Measurements from ENCODE around the gene GMPPA. TPM values are rescaled to one million over a fixed set of nuclear protein-coding genes. Genes with fewer than 3 reads are reported as not detected.

Gene GMPPA
- total RNA-seq, 1 experiment from 2014 or later = 32.0 TPM

GRCh38 chr2:219480004-219480403 is 18.7 kb upstream of the GMPPA start:
- no peak overlapping the region for H2BK15ac ChIP-seq (ENCODE audit: low read depth, low read length)
- H4K5ac ChIP-seq (ENCODE audit: insufficient read length, low read depth, low read length) = no peak overlapping the region
- TF ChIP-seq CTCF (conservative IDR thresholded peaks at IDR 0.05) = no peak
- H3K4me1 Mint-ChIP-seq = peaks cover 20 to 32% of the 10 kb centered on the region in 2 experiments
- no peaks in the 10 kb centered on the region for H3K4me1 ChIP-seq (ENCODE audit: insufficient read depth, low read length)
- no peak overlapping the region for H3K18ac ChIP-seq (ENCODE audit: insufficient read length, low read depth, low read length)
- no peak overlapping the region for H2BK20ac ChIP-seq (ENCODE audit: low read depth, low read length, poor library complexity, severe bottlenecking)
- no peak overlapping the region for H4K91ac ChIP-seq (ENCODE audit: insufficient read length, low read depth, low read length)
- H3K56ac ChIP-seq (ENCODE audit: insufficient read length, low read depth, low read length) = no peak overlapping the region
- no peak overlapping the region for H3T11ph ChIP-seq (ENCODE audit: low read length)
- H3K79me2 ChIP-seq (ENCODE audit: insufficient read depth, low read length) = no peaks in the 10 kb centered on the region
- H3K4ac ChIP-seq (ENCODE audit: low read depth, low read length) = no peak overlapping the region
- H3K14ac ChIP-seq (ENCODE audit: insufficient read depth, low read length) = no peak overlapping the region
- H4K8ac ChIP-seq (replicated peaks; ENCODE audit: insufficient read length, low read depth, low read length) = no peak overlapping the region
- no peak overlapping the region for H2BK5ac ChIP-seq (ENCODE audit: insufficient read length, low read length)
- H3K4me3 Mint-ChIP-seq = no peak overlapping the region
- H2BK120ac ChIP-seq (ENCODE audit: low read depth, low read length, poor library complexity, severe bottlenecking) = no peak overlapping the region
- no peak overlapping the region for H3K27ac Mint-ChIP-seq
- H3K23me2 ChIP-seq (ENCODE audit: insufficient read length, low read depth, low read length, poor library complexity, severe bottlenecking) = peaks cover 2% of the 10 kb centered on the region
- H2AK5ac ChIP-seq (ENCODE audit: insufficient read length, low read length) = no peak overlapping the region
- H3K36me3 Mint-ChIP-seq (ENCODE audit: insufficient read depth in 1 of 3, low read depth in 3 of 3) = peaks cover 0 to 4% (median 3%) of the 10 kb centered on the region in 3 experiments; a peak in 4 of 7 replicates
- H2BK12ac ChIP-seq (ENCODE audit: insufficient read length, low read depth, low read length) = no peak overlapping the region
- no peak overlapping the region for H3K27ac ChIP-seq (ENCODE audit: insufficient read length, low read depth, low read length)
- DNase-seq = no peak
- H3K9me3 ChIP-seq (ENCODE audit: control insufficient read depth, low read depth, low read length) = no peaks in the 10 kb centered on the region
- no CpG with 5 or more reads among the region's 8 CpGs for WGBS (ENCODE audit: extremely low coverage, insufficient read length, low lambda C conversion rate)
- peaks cover 8% of the 10 kb centered on the region; the same call in 1 of the 2 replicates for H3K27me3 ChIP-seq (ENCODE audit: insufficient read depth, low read length)
- H3K9me3 Mint-ChIP-seq = no peaks in the 10 kb centered on the region; a peak in 1 of 5 replicates
- no peak overlapping the region for H2AFZ ChIP-seq (ENCODE audit: low read length)
- no peak overlapping the region for H3K23ac ChIP-seq (ENCODE audit: insufficient read length, low read depth, low read length)
- no peaks in the 10 kb centered on the region for H4K20me1 ChIP-seq (ENCODE audit: control insufficient read depth, insufficient read depth, insufficient read length)
- H3K79me1 ChIP-seq (ENCODE audit: insufficient read depth, low read depth, low read length, poor library complexity, severe bottlenecking) = no peaks in the 10 kb centered on the region
- H3K4me2 ChIP-seq (ENCODE audit: insufficient read depth, insufficient read length, low read length) = no peak overlapping the region
- H3K9ac ChIP-seq (ENCODE audit: extremely low read depth, insufficient read length, low read length) = no peak overlapping the region
- peaks cover 29% of the 10 kb centered on the region for H3K27me3 Mint-ChIP-seq (ENCODE audit: low read depth)
